Measurements from ENCODE around the gene C1orf198.

DNA sequence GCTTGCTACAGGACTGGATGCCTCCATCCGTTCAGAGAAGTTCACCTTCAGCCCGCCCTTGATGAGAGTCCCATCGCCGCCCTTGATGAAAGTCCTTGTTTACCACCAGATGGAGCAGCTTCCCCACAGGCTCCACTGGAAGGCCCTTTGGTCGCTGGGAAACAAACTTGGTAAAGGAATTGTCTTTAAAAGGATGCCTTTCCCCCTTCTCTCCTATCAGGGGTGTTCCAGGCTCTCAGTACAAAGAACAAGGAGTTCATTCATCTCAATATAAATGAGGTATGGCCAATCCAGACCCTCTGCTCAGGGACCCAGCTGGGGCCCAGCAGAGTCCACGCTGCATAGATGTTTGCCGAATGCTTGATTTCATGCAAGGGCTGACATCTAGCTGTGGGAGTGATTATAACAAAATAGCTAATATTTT, 70.4 kb downstream of the C1orf198 start:
- no peak for TF ChIP-seq POLR2A (IDR thresholded peaks at IDR 0.05)
- TF ChIP-seq, protein P1, sequence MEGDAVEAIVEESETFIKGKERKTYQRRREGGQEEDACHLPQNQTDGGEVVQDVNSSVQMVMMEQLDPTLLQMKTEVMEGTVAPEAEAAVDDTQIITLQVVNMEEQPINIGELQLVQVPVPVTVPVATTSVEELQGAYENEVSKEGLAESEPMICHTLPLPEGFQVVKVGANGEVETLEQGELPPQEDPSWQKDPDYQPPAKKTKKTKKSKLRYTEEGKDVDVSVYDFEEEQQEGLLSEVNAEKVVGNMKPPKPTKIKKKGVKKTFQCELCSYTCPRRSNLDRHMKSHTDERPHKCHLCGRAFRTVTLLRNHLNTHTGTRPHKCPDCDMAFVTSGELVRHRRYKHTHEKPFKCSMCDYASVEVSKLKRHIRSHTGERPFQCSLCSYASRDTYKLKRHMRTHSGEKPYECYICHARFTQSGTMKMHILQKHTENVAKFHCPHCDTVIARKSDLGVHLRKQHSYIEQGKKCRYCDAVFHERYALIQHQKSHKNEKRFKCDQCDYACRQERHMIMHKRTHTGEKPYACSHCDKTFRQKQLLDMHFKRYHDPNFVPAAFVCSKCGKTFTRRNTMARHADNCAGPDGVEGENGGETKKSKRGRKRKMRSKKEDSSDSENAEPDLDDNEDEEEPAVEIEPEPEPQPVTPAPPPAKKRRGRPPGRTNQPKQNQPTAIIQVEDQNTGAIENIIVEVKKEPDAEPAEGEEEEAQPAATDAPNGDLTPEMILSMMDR (IDR thresholded peaks at IDR 0.05): peak; percentile 47 to 82 (median 78)

Data from thyroid gland (tissue), 4 donors.